AG04449 (cell line): ENCODE data around the gene ATP6V1F.

Experiments used
- CTCF ChIA-PET: fragments of 350-600 bp; formaldehyde crosslinking; extraction: SDS; loops from one replicate; lab custom pipeline; 2021; ENCODE audit warnings: antibody characterized with exemption; lab: Yijun Ruan, JAX
- POLR2A ChIA-PET: fragments of 400-600, 350-600 bp; formaldehyde crosslinking; extraction: SDS; loops from one replicate; lab custom pipeline; 2020; ENCODE audit warnings: antibody characterized with exemption, inconsistent platforms; lab: Yijun Ruan, JAX
- DNase-seq: peaks from one replicate; pipeline ENCODE4 v3.0.0-alpha.2; 2010; ENCODE audit warnings: low read depth, low spot score
- H3K4me3 ChIP-seq: 2 replicates; pipeline ENCODE4 v1.5.1; 2011; ENCODE audit warnings: low read depth, mild to moderate bottlenecking, control low read depth, low read length
- TF ChIP-seq, protein P1 (sequence below): IDR thresholded peaks from one replicate; pipeline ENCODE4 v1.5.1; 2011; ENCODE audit warnings: mild to moderate bottlenecking, moderate library complexity, low read length, control low read depth, inconsistent platforms; ENCODE audit not compliant: insufficient read depth; ENCODE audit errors: missing control alignments

Gene ATP6V1F

DNA sequence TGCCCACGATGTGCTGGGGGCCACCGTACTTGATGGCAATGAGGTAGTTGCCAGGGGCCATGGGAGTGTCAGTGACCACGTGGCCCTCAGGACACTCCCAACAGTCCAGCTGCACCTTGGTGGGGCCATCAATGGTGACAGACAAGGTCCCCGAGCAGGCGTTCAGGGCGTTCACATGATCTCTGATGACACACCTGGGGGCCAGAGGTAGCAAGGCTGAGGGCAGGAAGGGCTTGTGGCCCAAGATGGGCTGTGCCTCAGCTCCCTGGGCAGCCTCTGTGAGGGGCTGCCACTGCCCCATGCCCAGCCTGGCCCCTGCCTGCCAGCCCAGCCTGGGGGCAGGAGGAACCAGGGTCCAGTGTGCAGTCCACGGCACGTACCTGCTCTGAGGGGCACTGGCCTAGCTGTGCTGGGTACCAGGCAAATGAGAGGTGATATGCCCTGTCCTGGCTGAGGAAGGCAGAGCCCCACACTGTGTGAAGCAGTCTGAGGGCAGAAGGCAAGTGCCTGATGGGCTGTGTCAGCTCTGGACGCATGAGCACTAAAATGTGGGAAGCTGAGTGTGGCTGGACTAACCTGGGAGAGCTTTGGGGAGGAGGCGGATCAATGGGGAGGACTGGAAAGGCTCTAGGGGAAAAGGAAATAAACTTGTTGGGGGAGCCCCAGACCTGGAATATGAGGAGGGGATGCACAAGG lies 51.4 kb downstream of the ATP6V1F start:
- ChIA-PET POLR2A (no interaction called here), CTCF (interaction anchor here (1.2 to 1.8 kb wide), 3 partner anchors 11 to 177 kb away, joined by 4 to 9 read pairs (median 5); no protein-coding TSS in a partner anchor)
- no peak for DNase-seq
- no peak overlapping the region for H3K4me3 ChIP-seq
- TF ChIP-seq, protein P1, sequence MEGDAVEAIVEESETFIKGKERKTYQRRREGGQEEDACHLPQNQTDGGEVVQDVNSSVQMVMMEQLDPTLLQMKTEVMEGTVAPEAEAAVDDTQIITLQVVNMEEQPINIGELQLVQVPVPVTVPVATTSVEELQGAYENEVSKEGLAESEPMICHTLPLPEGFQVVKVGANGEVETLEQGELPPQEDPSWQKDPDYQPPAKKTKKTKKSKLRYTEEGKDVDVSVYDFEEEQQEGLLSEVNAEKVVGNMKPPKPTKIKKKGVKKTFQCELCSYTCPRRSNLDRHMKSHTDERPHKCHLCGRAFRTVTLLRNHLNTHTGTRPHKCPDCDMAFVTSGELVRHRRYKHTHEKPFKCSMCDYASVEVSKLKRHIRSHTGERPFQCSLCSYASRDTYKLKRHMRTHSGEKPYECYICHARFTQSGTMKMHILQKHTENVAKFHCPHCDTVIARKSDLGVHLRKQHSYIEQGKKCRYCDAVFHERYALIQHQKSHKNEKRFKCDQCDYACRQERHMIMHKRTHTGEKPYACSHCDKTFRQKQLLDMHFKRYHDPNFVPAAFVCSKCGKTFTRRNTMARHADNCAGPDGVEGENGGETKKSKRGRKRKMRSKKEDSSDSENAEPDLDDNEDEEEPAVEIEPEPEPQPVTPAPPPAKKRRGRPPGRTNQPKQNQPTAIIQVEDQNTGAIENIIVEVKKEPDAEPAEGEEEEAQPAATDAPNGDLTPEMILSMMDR, result no peak

DNA sequence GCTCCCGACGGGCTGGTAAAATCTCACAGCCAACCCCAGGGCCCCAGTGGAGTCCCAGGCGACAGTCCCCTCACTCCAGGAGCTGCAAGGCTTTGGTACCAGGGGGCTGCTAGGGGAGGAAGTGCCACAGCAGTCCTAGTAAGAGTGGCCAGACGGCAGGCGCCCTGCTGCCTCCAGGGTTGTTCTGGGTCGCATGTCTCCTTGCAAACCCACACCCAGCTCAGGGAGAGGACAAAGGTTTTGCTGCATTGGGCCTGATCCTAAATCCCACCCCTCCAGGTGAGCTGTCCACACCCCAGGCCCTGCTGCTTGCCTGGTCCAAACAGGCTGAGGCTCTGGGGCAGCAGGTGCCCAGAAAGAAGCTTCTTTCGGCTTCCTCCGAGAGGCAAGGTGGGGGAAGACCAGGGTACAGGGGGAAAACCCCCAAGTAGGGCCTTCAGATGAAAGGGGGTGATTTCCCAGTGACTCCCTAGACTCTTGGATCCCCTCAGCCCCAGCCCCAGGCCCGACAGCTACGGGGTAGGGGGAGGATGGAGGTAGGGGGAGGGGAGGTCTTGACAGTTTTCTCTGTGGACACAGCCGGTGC lies 52.0 kb downstream of the ATP6V1F start:
- ChIA-PET CTCF (interaction anchor here (1.2 to 1.8 kb wide), 3 partner anchors 11 to 177 kb away, joined by 4 to 9 read pairs (median 5); no protein-coding TSS in a partner anchor), POLR2A (no interaction called here)
- DNase-seq, result no peak
- TF ChIP-seq, protein P1, result no peak
- no peak overlapping the region for H3K4me3 ChIP-seq

DNA sequence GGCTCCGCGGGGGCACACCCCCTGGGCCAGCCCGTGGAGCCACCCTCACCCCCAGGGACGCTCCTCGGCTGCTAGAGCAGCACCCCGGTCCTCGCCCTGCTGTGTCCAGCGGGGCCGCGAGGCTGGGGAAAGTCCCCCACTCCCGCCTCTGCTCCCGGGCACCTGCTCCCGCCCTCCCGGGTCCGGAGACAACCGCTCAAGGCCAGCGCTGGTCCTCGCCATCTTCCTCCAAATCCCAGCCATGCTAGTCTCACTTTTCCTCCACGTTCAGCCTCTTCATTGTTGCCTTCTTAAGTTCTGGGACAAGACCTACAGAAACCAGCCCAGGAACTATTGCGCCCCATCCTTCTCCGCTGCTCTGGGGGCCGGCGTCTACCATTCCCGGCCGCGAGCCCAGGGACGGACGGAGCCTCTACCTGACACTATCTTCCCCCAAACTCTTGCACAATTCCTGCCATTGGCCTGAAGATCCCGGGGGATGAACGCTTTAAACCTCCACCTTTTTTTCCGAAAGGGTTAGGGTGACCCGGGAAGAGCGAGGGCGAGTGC lies 52.7 kb downstream of the ATP6V1F start:
- POLR2A ChIA-PET, result no interaction called here
- no peak overlapping the region for H3K4me3 ChIP-seq
- TF ChIP-seq, protein P1, result no peak
- CTCF ChIA-PET, result interaction anchor here (1.2 to 1.8 kb wide), 2 partner anchors 12 to 176 kb away, joined by 5 to 9 read pairs; no protein-coding TSS in a partner anchor
- no peak for DNase-seq
